ENCODE data around the gene C19orf73.
A peak's percentile ranks its signal among the peaks of the same experiment; 100 is the strongest.

The C19orf73 gene

GRCh38 chr19:49097453-49098288 is 21.3 kb downstream of the C19orf73 start:
- DNase-seq = peak; percentile 79

GRCh38 chr19:49094505-49095482 is 24.1 kb downstream of the C19orf73 start:
- no peak for DNase-seq

- no peak for DNase-seq
Measured at GRCh38 chr19:49092686-49093085, 26.3 kb downstream of the C19orf73 start.

GRCh38 chr19:49091391-49092038 is 27.4 kb downstream of the C19orf73 start:
- DNase-seq = no peak

- DNase-seq = no peak
Measured at GRCh38 chr19:49086296-49086695, 32.6 kb downstream of the C19orf73 start.

- no peak for DNase-seq
Measured at GRCh38 chr19:49085868-49086232, 33.1 kb downstream of the C19orf73 start.

GRCh38 chr19:49085020-49085867 is 33.7 kb downstream of the C19orf73 start, which contains the start of gene SNRNP70:
Gene SNRNP70, plus strand, starts transcription at chr19:49085451. Its CDS starts 964 bp downstream, at chr19:49086415.
- DNase-seq = peak; percentile 100

- DNase-seq = peak; percentile 11
Measured at GRCh38 chr19:49084206-49085019, 34.5 kb downstream of the C19orf73 start.

GRCh38 chr19:49081273-49081672 is 37.7 kb downstream of the C19orf73 start:
- DNase-seq = no peak

GRCh38 chr19:49080392-49080791 is 38.6 kb downstream of the C19orf73 start:
- no peak for DNase-seq

GRCh38 chr19:49074869-49075268 is 44.1 kb downstream of the C19orf73 start:
- peak; percentile 27 for DNase-seq

- no peak for DNase-seq
Measured at GRCh38 chr19:49073514-49074378, 45.2 kb downstream of the C19orf73 start.

GRCh38 chr19:49071860-49072547 is 46.9 kb downstream of the C19orf73 start:
- DNase-seq = no peak

GRCh38 chr19:49070416-49070815 is 48.5 kb downstream of the C19orf73 start:
- DNase-seq = no peak

GRCh38 chr19:49069026-49069425 is 49.9 kb downstream of the C19orf73 start:
- DNase-seq = no peak

All from NCI-H1436 (cell line).